HepG2 (cell line): ENCODE measurements around the gene MYH9. TPM values are rescaled to one million over a fixed set of nuclear protein-coding genes. Genes with fewer than 3 reads are reported as not detected.

Source experiments
- ATF1 ChIP-seq: IDR thresholded peaks from 2 replicates; pipeline ENCODE4 v1.6.1; 2016; ENCODE audit warnings: mild to moderate bottlenecking, control low read depth
- BHLHE40 ChIP-seq: IDR thresholded peaks from 2 replicates; pipeline ENCODE4 v1.6.1; 2011; ENCODE audit warnings: low read length, improper control_type of control experiment
- CREB3 ChIP-seq: sonication (generic); formaldehyde crosslinking; IDR thresholded peaks from 2 replicates; pipeline ENCODE4 v1.5.0; 2020; ENCODE audit warnings: missing genetic modification reagents
- E2F2 ChIP-seq: sonication (generic); formaldehyde crosslinking; IDR thresholded peaks from 2 replicates; pipeline ENCODE4 v1.4.0; 2020; ENCODE audit warnings: missing genetic modification reagents, borderline replicate concordance
- GTF2F1 ChIP-seq: fragments of 150-350 bp; IDR thresholded peaks from 2 replicates; pipeline ENCODE4 v1.6.1; 2014; ENCODE audit warnings: low read length
- HMGXB4 ChIP-seq, 2 experiments: sonication (generic) in 1 of 2; formaldehyde crosslinking in 1 of 2; IDR thresholded peaks; 2 replicates each; pipeline versions ENCODE4 v1.4.0 to v1.6.1; 2018 to 2020; ENCODE audit warnings: missing genetic modification reagents in 2 of 2, borderline replicate concordance in 1 of 2, low read depth in 1 of 2, mild to moderate bottlenecking in 1 of 2, missing biosample characterization in 1 of 2
- KDM6A ChIP-seq: IDR thresholded peaks from 2 replicates; pipeline ENCODE4 v1.6.1; 2016; ENCODE audit warnings: low read depth
- MAX ChIP-seq: IDR thresholded peaks from 2 replicates; pipeline ENCODE4 v1.6.1; 2012; ENCODE audit warnings: inconsistent platforms
- MZF1 ChIP-seq: sonication (generic); formaldehyde crosslinking; IDR thresholded peaks from 2 replicates; pipeline ENCODE4 v1.8.1; 2023; ENCODE audit warnings: mild to moderate bottlenecking, missing genetic modification reagents, borderline replicate concordance
- NR2C2 ChIP-seq: sonication (generic); formaldehyde crosslinking; IDR thresholded peaks from 2 replicates; pipeline ENCODE4 v1.4.0; 2020; ENCODE audit warnings: missing genetic modification reagents, mild to moderate bottlenecking, moderate library complexity, borderline replicate concordance
- SOX6 ChIP-seq, 2 experiments: fragments of 450-650 bp in 1 of 2; sonication (generic) in 1 of 2; formaldehyde crosslinking in 1 of 2; IDR thresholded peaks; 2 replicates each; pipeline versions ENCODE4 v1.4.0 to v1.6.1; 2017 to 2020; ENCODE audit warnings: antibody characterized with exemption in 1 of 2, mild to moderate bottlenecking in 1 of 2, missing genetic modification reagents in 1 of 2
- SRSF9 ChIP-seq: fragments of 200-400 bp; formaldehyde crosslinking; IDR thresholded peaks from 2 replicates; pipeline ENCODE4 v1.6.1; 2018; ENCODE audit warnings: borderline replicate concordance, mild to moderate bottlenecking, low read depth, low read length; ENCODE audit not compliant: insufficient read depth, poor library complexity, severe bottlenecking
- SSRP1 ChIP-seq: IDR thresholded peaks from 2 replicates; pipeline ENCODE4 v1.6.1; 2016; ENCODE audit warnings: control low read depth
- XBP1 ChIP-seq: sonication (generic); formaldehyde crosslinking; IDR thresholded peaks from 2 replicates; pipeline ENCODE4 v1.5.0; 2020; ENCODE audit warnings: missing genetic modification reagents
- ZBTB38 ChIP-seq: sonication (generic); formaldehyde crosslinking; IDR thresholded peaks from 2 replicates; pipeline ENCODE4 v1.5.1; 2020; ENCODE audit warnings: mild to moderate bottlenecking, missing genetic modification reagents
- ZKSCAN1 ChIP-seq: fragments of 150-350 bp; IDR thresholded peaks from 2 replicates; pipeline ENCODE4 v1.6.1; 2014; ENCODE audit warnings: low read length
- ZNF251 ChIP-seq: sonication (generic); formaldehyde crosslinking; IDR thresholded peaks from 2 replicates; pipeline ENCODE4 v1.9.0; 2021; ENCODE audit warnings: mild to moderate bottlenecking, missing genetic modification reagents
- ZNF253 ChIP-seq: sonication (generic); formaldehyde crosslinking; IDR thresholded peaks from 2 replicates; pipeline ENCODE4 v1.8.0; 2022; ENCODE audit warnings: mild to moderate bottlenecking, missing genetic modification reagents, borderline replicate concordance
- ZNF33B ChIP-seq: sonication (generic); formaldehyde crosslinking; IDR thresholded peaks from 2 replicates; pipeline ENCODE4 v1.5.1; 2020; ENCODE audit warnings: mild to moderate bottlenecking, missing genetic modification reagents
- ZNF552 ChIP-seq: sonication (generic); formaldehyde crosslinking; IDR thresholded peaks from 2 replicates; pipeline ENCODE4 v1.9.0; 2022; ENCODE audit warnings: missing genetic modification reagents, mild to moderate bottlenecking, borderline replicate concordance
- ZNF577 ChIP-seq: sonication (generic); formaldehyde crosslinking; IDR thresholded peaks from 2 replicates; pipeline ENCODE4 v1.4.0; 2020; ENCODE audit warnings: mild to moderate bottlenecking, low read depth, missing genetic modification reagents, borderline replicate concordance
- ZUFSP ChIP-seq: sonication (generic); formaldehyde crosslinking; IDR thresholded peaks from 2 replicates; pipeline ENCODE4 v1.9.0; 2021; ENCODE audit warnings: missing genetic modification reagents, mild to moderate bottlenecking, borderline replicate concordance
- polyA plus RNA-seq, 8 experiments: library from polyadenylated mRNA; depleted of rRNA in 3 of 8; stranded (reverse) in 7 of 8; unstranded in 1 of 8; fragments of >200 nt; fragmentation: Illumina TruSeq in 4 of 8; extraction: Trizol in 4 of 8; gene quantifications; 2 replicates each; pipeline versions ENCODE4 v1.2.1 to v1.2.3, GENCODE V29; 2011 to 2016; ENCODE audit warnings: low read depth in 4 of 8, missing spikeins in 1 of 8, mixed read lengths in 1 of 8; ENCODE audit not compliant: insufficient read depth in 1 of 8
- total RNA-seq, 5 experiments: library from RNA; depleted of rRNA; stranded (reverse); fragments of >200 nt; fragmentation: Illumina TruSeq; extraction: Trizol; gene quantifications; 2 replicates each; pipeline ENCODE4 v1.2.3, GENCODE V29; 2016; ENCODE audit warnings: low read depth in 1 of 5

Gene MYH9
- total and polyA plus RNA-seq, 2 of the 13 experiments (the other 11 are each of a cell fraction or from before 2014, with no cell fraction given), result 50.7 to 98.5 TPM

GRCh38 chr22:36409911-36410756 lies 22.4 kb upstream of the MYH9 start (continued):
- TF ChIP-seq ZNF552 (CRISPR knock-in tag), result no peak
- TF ChIP-seq XBP1, result no peak
- TF ChIP-seq ZNF253 (CRISPR knock-in tag), result peak; percentile 47; the same call in 1 of the 2 replicates
- TF ChIP-seq ZNF577 (CRISPR knock-in tag), result no peak
- no peak for TF ChIP-seq ZUFSP
- peak; percentile 83 for TF ChIP-seq MAX
- TF ChIP-seq ATF1 (CRISPR knock-in tag), result peak; percentile 44; the same call in 1 of the 2 replicates
- TF ChIP-seq ZNF251, result no peak
- TF ChIP-seq GTF2F1, result no peak
- peak; percentile 71; the same call in 1 of the 2 replicates for TF ChIP-seq ZBTB38 (CRISPR knock-in tag)
- TF ChIP-seq E2F2 (CRISPR knock-in tag), result peak; percentile 38; the same call in 1 of the 2 replicates
- 0 out of 2 replicates have a peak, but pooled peaks have one; percentile 32 for TF ChIP-seq SSRP1 (CRISPR knock-in tag)
- peak; percentile 59; the same call in 1 of the 2 replicates for TF ChIP-seq ZNF33B (CRISPR knock-in tag)
- TF ChIP-seq NR2C2 (CRISPR knock-in tag), result peak; percentile 40; the same call in 1 of the 2 replicates
- no peak for TF ChIP-seq SOX6 (IDR thresholded peaks at IDR 0.05)
- TF ChIP-seq SOX6 (CRISPR knock-in tag; IDR thresholded peaks at IDR 0.05), result peak; percentile 58
- no peak for TF ChIP-seq CREB3 (CRISPR knock-in tag)
- no peak for TF ChIP-seq MZF1 (CRISPR knock-in tag)
- peak; percentile 11 to 48; a peak in 1 of 4 replicates for TF ChIP-seq HMGXB4 (CRISPR knock-in tag; IDR thresholded peaks at IDR 0.05; ENCODE audit: borderline replicate concordance in 1 of 2, low read depth in 1 of 2)
- TF ChIP-seq ZKSCAN1, result no peak
- TF ChIP-seq KDM6A (CRISPR knock-in tag), result no peak
- TF ChIP-seq SRSF9, result no peak
- TF ChIP-seq BHLHE40, result no peak
